K562 (cell line): ENCODE results near the gene JPT1. TPM values are rescaled to one million over a fixed set of nuclear protein-coding genes. Genes with fewer than 3 reads are reported as not detected.

Experiments used
- ATAC-seq: fragments of 200-7000 bp; cut with Tn5 transposase; 3 replicates; pipeline ENCODE4 v1.9.1; 2020; ENCODE audit warnings: moderate library complexity
- BruUV-seq: library from RNA; stranded (reverse); fragments of 400-500 nt; replicated peaks from 2 replicates; lab custom pipeline; 2021; lab: Mats Ljungman, UMichigan
- CTCF ChIA-PET: fragments of 300-600 bp; formaldehyde crosslinking; extraction: SDS; loops from one replicate; lab custom pipeline; 2021; ENCODE audit warnings: low intra/inter-chr PET ratio; lab: Yijun Ruan, JAX
- POLR2A ChIA-PET: fragments of 300-600, 350-650 bp; sonication (Branson Sonifier 250); formaldehyde crosslinking; extraction: SDS; loops from one replicate; lab custom pipeline; 2021; ENCODE audit warnings: antibody characterized with exemption, inconsistent platforms; lab: Yijun Ruan, JAX
- DNase-seq, 4 experiments: peaks; one replicate each; pipeline versions ENCODE4 v3.0.0 to v3.0.0-alpha.2; 2011 to 2018; ENCODE audit warnings: low spot score in 3 of 4, mixed read lengths in 3 of 4; ENCODE audit errors: extremely low read depth in 1 of 4
- FAIRE-seq: peaks from 2 replicates; lab custom pipeline; 2011; peaks lifted over from hg19 to GRCh38; lab: Jason Lieb, UNC
- H2AFZ ChIP-seq: 2 replicates; pipeline ENCODE4 v1.6.0; 2011; ENCODE audit warnings: low read depth, low read length, control low read depth, inconsistent platforms
- H3K27ac ChIP-seq: fragments of 200-600 bp; 3 replicates; pipeline ENCODE4 v1.8.0; 2011; ENCODE audit warnings: low read depth, mild to moderate bottlenecking, control low read depth, inconsistent platforms, low read length, moderate library complexity, mixed read lengths; ENCODE audit errors: extremely low read depth
- H3K27me3 ChIP-seq, 2 experiments: fragments of 300-600 bp in 1 of 2; 2 replicates in 1 of 2; 3 replicates in 1 of 2; pipeline versions ENCODE4 v1.6.0 to v1.8.0; 2011; ENCODE audit warnings: inconsistent platforms in 2 of 2, low read length in 2 of 2, mild to moderate bottlenecking in 1 of 2, mixed read lengths in 1 of 2, moderate library complexity in 1 of 2; ENCODE audit not compliant: control insufficient read depth in 2 of 2, insufficient read depth in 2 of 2
- H3K36me3 ChIP-seq: fragments of 300-600 bp; 3 replicates; pipeline ENCODE4 v1.8.0; 2011; ENCODE audit warnings: mild to moderate bottlenecking, low read length, inconsistent platforms; ENCODE audit not compliant: control insufficient read depth, insufficient read depth
- H3K4me1 ChIP-seq, 2 experiments: fragments of 200-600 bp in 1 of 2; replicated peaks in 1 of 2; 2 replicates in 1 of 2; 3 replicates in 1 of 2; pipeline versions ENCODE4 v1.5.1 to v1.8.0; 2011; ENCODE audit warnings: inconsistent platforms in 2 of 2, low read length in 2 of 2, mild to moderate bottlenecking in 1 of 2, mixed read lengths in 1 of 2, moderate library complexity in 1 of 2; ENCODE audit not compliant: control insufficient read depth in 2 of 2, insufficient read depth in 2 of 2
- H3K4me2 ChIP-seq: 2 replicates; pipeline ENCODE4 v1.6.1; 2011; ENCODE audit warnings: low read length, control low read depth, inconsistent platforms, mixed read lengths; ENCODE audit not compliant: insufficient read depth
- H3K4me3 ChIP-seq: fragments of 200-600 bp; sonication (generic), shearing (Covaris generic); 2 replicates; pipeline ENCODE4 v1.5.1; 2016; ENCODE audit warnings: control low read depth, inconsistent platforms
- H3K79me2 ChIP-seq: fragments of 200-600 bp; 3 replicates; pipeline ENCODE4 v1.8.0; 2011; ENCODE audit warnings: low read length, inconsistent platforms; ENCODE audit not compliant: control insufficient read depth, insufficient read depth
- H3K9ac ChIP-seq, 2 experiments: 2 replicates each; pipeline versions ENCODE4 v1.6.0 to v1.6.1; 2011; ENCODE audit warnings: low read depth in 2 of 2, low read length in 2 of 2, control low read depth in 1 of 2, inconsistent platforms in 1 of 2, mild to moderate bottlenecking in 1 of 2, mixed read lengths in 1 of 2; ENCODE audit not compliant: insufficient read depth in 1 of 2
- H3K9me1 ChIP-seq: one replicate; pipeline ENCODE4 v1.6.0; 2011; ENCODE audit warnings: inconsistent platforms, mild to moderate bottlenecking, low read length, moderate library complexity; ENCODE audit not compliant: control insufficient read depth, insufficient read depth
- H3K9me3 ChIP-seq: replicated peaks from 2 replicates; pipeline ENCODE4 v1.5.1; 2011; ENCODE audit warnings: low read depth, low read length, inconsistent platforms; ENCODE audit not compliant: control insufficient read depth, insufficient read depth
- H4K20me1 ChIP-seq: replicated peaks from 2 replicates; pipeline ENCODE4 v1.6.1; 2011; ENCODE audit warnings: low read length, inconsistent platforms, mixed read lengths; ENCODE audit not compliant: control insufficient read depth, insufficient read depth
- DMBX1 ChIP-seq: fragments of 250-450 bp; sonication (Bioruptor Pico); IDR thresholded peaks from 2 replicates; pipeline ENCODE4 v1.8.0; 2022; ENCODE audit warnings: inconsistent platforms, mild to moderate bottlenecking, moderate library complexity, borderline replicate concordance
- FOSL1 ChIP-seq: fragments of 200-800 bp; sonication (Bioruptor generic); conservative IDR thresholded peaks from 2 replicates; pipeline ENCODE4 v1.6.1; 2016; ENCODE audit warnings: missing genetic modification characterization, missing compliant biosample characterization
- FOXK1 ChIP-seq: sonication (generic); formaldehyde crosslinking; IDR thresholded peaks from 2 replicates; pipeline ENCODE4 v1.8.0; 2022; ENCODE audit warnings: missing genetic modification reagents, mild to moderate bottlenecking, borderline replicate concordance
- HINFP ChIP-seq: fragments of 450-650 bp; conservative IDR thresholded peaks from 2 replicates; pipeline ENCODE4 v1.6.1; 2016; ENCODE audit warnings: missing genetic modification characterization, low read depth, mild to moderate bottlenecking, control low read depth, missing compliant biosample characterization
- SMAD4 ChIP-seq: fragments of 250-450 bp; sonication (Bioruptor Pico); conservative IDR thresholded peaks from 2 replicates; pipeline ENCODE4 v1.8.0; 2021; ENCODE audit warnings: inconsistent platforms, mild to moderate bottlenecking, moderate library complexity
- ZNF395 ChIP-seq: fragments of 200-800 bp; sonication (Bioruptor generic); IDR thresholded peaks from 2 replicates; pipeline ENCODE4 v1.6.1; 2017; ENCODE audit warnings: missing genetic modification characterization, missing compliant biosample characterization
- ZNF592 ChIP-seq: fragments of 450-650 bp; IDR thresholded peaks from 2 replicates; pipeline ENCODE4 v1.6.1; 2017; ENCODE audit warnings: antibody characterized with exemption, mild to moderate bottlenecking
- ZNF764 ChIP-seq: fragments of 250-450 bp; sonication (Bioruptor Pico); IDR thresholded peaks from 2 replicates; pipeline ENCODE4 v1.4.0; 2020; ENCODE audit warnings: low read depth, mild to moderate bottlenecking, moderate library complexity
- WGBS: fragments of 100-300 bp; shearing (Covaris generic); methylation state at CpG from one replicate; pipeline ENCODE4 v1.1.6; 2016; ENCODE audit warnings: low coverage, mixed read lengths; ENCODE audit not compliant: insufficient coverage; ENCODE audit errors: missing lambda C conversion rate; 5-methylcytosine and 5-hydroxymethylcytosine counted together
- in situ Hi-C: fragments of 300-500 bp; cut with MboI; formaldehyde crosslinking; loops from 4 replicates; pipeline ENCODE4 v1.15.0; 2018; ENCODE audit warnings: inconsistent platforms, mixed read lengths
- intact Hi-C: fragments of 100-400 bp; cut with micrococcal nuclease; formaldehyde crosslinking; loops from 2 replicates; pipeline ENCODE4 v1.14.2; 2022
- polyA plus RNA-seq, 8 experiments: library from polyadenylated mRNA; depleted of rRNA in 4 of 8; stranded (reverse) in 5 of 8; unstranded in 3 of 8; fragments of >200 nt; fragmentation: Nextera tagmentation in 2 of 8; fragmentation: Illumina TruSeq in 1 of 8; extraction: Ambion mirVana in 2 of 8; extraction: Trizol in 1 of 8; gene quantifications; 2 replicates each; pipeline versions ENCODE4 v1.2.1 to v1.2.3, GENCODE V29; 2011 to 2014; ENCODE audit warnings: inconsistent platforms in 1 of 8, missing spikeins in 1 of 8
- total RNA-seq, 7 experiments: library from RNA; depleted of rRNA in 6 of 7; stranded (reverse); fragments of >200 nt in 6 of 7; fragmentation: Illumina TruSeq in 2 of 7; extraction: Trizol in 2 of 7; gene quantifications; 2 replicates each; pipeline versions ENCODE4 v1.2.1 to v1.2.3, GENCODE V29; 2011 to 2021; ENCODE audit warnings: low replicate concordance in 1 of 7

JPT1 gene
- total and polyA plus RNA-seq, 9 of the 15 experiments (the other 6 are each of a cell fraction or from before 2014, with no cell fraction given), result 56.7 to 292 (median 144) TPM

GRCh38 chr17:75158480-75158879 is 4.2 kb upstream of the JPT1 start (continued):
- TF ChIP-seq HINFP (tag) (peak; percentile 75), SMAD4 (CRISPR knock-in tag) (0 out of 2 replicates have a peak, but pooled peaks have one; percentile 46), DMBX1 (CRISPR knock-in tag) (peak; percentile 27; the same call in 1 of the 2 replicates)

- Histone ChIP-seq H3K4me3 (no peak overlapping the region), H3K27me3 (no peaks in the 10 kb centered on the region), H3K9me3 (no peaks in the 10 kb centered on the region), H3K9ac (peak overlapping the region in 1 of 2 experiments; percentile 66; a peak in 3 of 4 replicates), H3K79me2 (peaks cover 46% of the 10 kb centered on the region), H3K4me1 (peaks cover 15 to 20% of the 10 kb centered on the region in 2 experiments), H3K27ac (peak overlapping the region; percentile 73), H3K36me3 (peaks cover 12% of the 10 kb centered on the region), H2AFZ (peak overlapping the region; percentile 91), H3K9me1 (no peaks in the 10 kb centered on the region), H3K4me2 (peak overlapping the region; percentile 95), H4K20me1 (peaks cover 7% of the 10 kb centered on the region; the same call in 1 of the 2 replicates)
- TF ChIP-seq FOSL1 (tag), result peak; percentile 33; the same call in 1 of the 2 replicates
- TF ChIP-seq FOXK1 (CRISPR knock-in tag), result peak; percentile 63; the same call in 1 of the 2 replicates
- 0 out of 2 replicates have a peak, but pooled peaks have one; percentile 4 for TF ChIP-seq ZNF592
- peak; percentile 3; the same call in 1 of the 2 replicates for TF ChIP-seq ZNF395
- no peak for TF ChIP-seq ZNF764 (CRISPR knock-in tag)
- no TSS peak for BruUV-seq
- FAIRE-seq (no peak), DNase-seq (no peak), ATAC-seq (no peak)
- ChIA-PET CTCF (no interaction called here), POLR2A (interaction anchor here (0.6 to 4.1 kb wide), 31 partner anchors 8 to 239 kb away, joined by 3 to 55 read pairs (median 5); partner anchors contain the start of genes GGA3, MRPS7, NT5C and NUP85)
- 63% methylated on average over 3 of the region's 3 CpGs for WGBS
- in situ Hi-C loops, result no loop called here
- intact Hi-C loops, result no loop called here
Measured at GRCh38 chr17:75155191-75155601, 884 bp upstream of the JPT1 start.
